ENCODE data around the gene GABRB3.

GRCh38 chr15:26630857-26631256 lies 142.0 kb downstream of the GABRB3 start:
- TF ChIP-seq CTCF (IDR thresholded peaks at IDR 0.05; ENCODE audit: extremely low read depth in 1 of 2, insufficient read depth in 1 of 2, low read depth in 1 of 2, low read length in 2 of 2) = no peak
- no peak for TF ChIP-seq EZH2 (IDR thresholded peaks at IDR 0.05; ENCODE audit: borderline replicate concordance, low read depth, low read length, severe bottlenecking)
- TF ChIP-seq JUN (IDR thresholded peaks at IDR 0.05; ENCODE audit: borderline replicate concordance, insufficient read depth, insufficient read length, low read depth) = no peak
- TF ChIP-seq MAX (IDR thresholded peaks at IDR 0.05; ENCODE audit: insufficient read depth, insufficient read length) = no peak
- TF ChIP-seq POLR2A (IDR thresholded peaks at IDR 0.05; ENCODE audit: low read depth, low read length) = no peak
- TF ChIP-seq POLR2AphosphoS5 (IDR thresholded peaks at IDR 0.05; ENCODE audit: insufficient read depth, low read depth, low read length) = no peak
- no peak for TF ChIP-seq FOS (IDR thresholded peaks at IDR 0.05; ENCODE audit: borderline replicate concordance, insufficient read depth, low read length)

Measured in endothelial cell of umbilical vein (primary cell).